GM19025 (cell line): Measurements from ENCODE around the gene TMEM178B.

ENCODE experiments used
- ATAC-seq: cut with Tn5 transposase; IDR thresholded peaks from one replicate; pipeline ENCODE4 v1.9.1; 2021; ENCODE audit warnings: mild to moderate bottlenecking, low read depth, moderate library complexity; ENCODE audit not compliant: unreplicated experiment

Gene TMEM178B

DNA sequence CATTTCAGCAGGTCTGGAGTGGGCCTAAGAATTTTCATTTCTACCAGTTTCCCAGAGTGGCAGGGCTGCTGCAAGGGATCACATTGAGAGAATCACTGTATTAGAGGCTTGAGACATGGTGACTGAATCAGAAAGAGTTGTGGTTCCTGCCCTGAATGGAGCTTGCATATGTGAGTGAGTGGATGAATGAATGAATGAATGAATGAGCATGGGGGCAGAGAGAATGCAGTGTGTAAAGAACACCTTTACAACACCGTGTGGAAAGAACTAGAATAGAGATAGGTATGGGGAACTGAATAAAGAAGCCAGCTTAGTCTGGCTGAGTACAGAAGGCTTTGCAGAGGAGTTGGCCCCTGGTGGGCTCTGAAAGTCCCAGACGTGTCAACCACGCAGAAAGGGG is 334.6 kb downstream of the TMEM178B start:
- no peak for ATAC-seq

DNA sequence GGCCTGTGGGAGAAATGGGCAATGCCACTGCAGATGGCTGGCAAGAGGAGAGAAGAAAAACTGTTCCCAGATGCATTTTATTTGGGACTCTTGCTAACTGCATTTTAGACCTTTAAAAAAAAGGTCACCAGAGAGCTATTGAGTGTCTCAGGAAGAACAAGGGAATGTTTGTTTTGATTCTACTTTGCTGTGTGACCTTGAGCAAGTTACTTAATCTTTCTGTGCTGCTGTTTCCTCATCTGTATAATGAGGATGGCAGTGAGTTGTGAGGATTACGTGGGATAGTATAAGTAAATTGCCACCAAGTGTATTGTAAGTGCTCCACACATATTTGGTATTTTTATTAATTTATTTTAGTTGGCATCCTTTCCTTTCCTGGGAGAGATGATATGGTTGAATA is 335.4 kb downstream of the TMEM178B start:
- ATAC-seq = no peak

DNA sequence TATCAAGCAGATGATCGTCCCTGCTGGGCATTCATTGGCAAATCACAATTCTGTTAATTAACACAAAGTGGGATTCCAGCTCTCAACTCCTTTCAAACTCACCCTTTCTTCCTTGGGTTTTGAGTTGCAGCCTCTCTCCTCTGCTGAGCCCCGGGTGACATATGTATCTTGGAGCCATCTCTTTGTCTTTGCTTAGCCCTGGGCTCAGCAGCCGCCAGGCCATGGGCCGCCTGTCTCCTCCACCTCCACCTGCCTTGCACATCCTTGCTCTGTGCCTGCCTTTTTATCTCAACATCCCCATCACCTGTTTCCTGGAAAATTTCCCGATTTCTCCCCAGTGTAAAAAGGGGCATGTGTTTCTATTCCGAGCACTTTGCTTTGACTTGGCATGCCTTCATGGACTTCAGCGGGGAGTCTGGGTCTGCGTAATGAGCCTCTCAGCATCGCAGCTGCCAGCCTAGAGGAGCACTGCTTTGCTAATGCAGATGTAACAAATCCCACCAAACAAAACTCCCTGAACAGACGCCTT is 336.0 kb downstream of the TMEM178B start:
- no peak for ATAC-seq

DNA sequence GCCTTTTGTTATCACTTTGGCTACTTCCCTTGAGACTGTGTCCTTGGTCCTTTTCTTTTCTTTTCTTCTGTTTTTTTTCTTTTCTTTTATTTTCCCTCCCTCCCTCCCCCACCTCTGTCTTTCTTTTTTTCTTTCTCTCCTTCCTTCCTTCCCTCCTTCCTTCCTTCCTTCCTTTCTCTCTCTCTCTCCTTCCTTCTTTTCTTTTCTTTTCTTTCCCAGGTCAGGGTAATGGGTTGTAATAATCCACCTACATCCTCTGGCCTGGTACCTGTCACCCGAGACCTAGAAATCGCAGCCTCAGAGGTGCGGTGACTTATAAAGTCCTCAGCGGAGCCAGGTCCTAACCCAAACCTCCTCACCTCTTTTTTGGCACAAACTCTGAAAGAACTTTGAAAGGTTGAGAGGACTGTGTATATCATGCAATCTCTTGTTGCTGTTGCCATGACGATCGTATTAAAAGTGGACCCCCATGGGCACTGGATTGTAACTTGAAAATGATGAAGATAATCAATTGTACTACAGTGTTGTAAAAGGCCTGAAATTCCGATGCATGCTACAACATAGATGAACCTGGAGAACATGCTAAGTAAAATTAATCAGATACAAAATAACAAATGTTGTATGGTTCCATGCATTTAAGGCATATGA is 336.6 kb downstream of the TMEM178B start:
- ATAC-seq = no peak

DNA sequence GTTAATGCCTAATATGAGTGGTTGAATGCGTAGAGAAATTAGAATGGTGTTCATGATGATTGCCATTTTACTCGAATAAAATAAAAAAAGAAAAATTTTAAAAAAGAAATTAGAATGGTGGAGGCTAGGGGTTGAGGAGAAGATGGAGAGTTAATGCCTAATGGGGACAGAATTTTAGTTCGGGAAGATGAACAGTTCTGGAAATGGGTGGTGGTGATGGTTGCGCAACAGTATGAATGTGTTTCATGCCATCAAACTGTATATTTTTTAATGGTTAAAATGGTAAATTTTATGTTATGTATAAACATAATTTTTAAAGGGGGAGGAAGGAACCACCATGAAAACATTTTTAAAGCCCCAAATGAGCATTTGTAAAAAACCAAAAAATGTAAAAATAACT is 337.3 kb downstream of the TMEM178B start:
- no peak for ATAC-seq

DNA sequence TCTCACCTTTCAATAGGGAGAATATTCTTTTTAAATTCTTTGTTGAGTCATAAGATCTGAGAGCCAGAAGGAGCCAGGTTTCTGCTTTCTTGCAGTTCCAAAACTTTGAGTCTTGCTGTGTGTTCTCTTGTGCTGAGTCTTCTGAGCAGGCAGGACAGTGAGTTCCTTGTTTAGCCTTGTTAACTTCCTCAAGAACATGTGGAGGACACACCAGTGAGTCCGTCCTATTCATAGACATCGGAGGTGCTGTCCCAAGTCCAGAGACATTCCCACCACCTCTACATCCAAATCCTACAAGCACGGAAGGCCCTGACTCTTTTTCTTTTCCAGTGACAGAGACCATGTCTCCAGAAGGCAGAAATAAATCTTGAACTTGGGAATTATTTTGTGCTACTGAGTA is 342.1 kb downstream of the TMEM178B start:
- ATAC-seq = no peak

DNA sequence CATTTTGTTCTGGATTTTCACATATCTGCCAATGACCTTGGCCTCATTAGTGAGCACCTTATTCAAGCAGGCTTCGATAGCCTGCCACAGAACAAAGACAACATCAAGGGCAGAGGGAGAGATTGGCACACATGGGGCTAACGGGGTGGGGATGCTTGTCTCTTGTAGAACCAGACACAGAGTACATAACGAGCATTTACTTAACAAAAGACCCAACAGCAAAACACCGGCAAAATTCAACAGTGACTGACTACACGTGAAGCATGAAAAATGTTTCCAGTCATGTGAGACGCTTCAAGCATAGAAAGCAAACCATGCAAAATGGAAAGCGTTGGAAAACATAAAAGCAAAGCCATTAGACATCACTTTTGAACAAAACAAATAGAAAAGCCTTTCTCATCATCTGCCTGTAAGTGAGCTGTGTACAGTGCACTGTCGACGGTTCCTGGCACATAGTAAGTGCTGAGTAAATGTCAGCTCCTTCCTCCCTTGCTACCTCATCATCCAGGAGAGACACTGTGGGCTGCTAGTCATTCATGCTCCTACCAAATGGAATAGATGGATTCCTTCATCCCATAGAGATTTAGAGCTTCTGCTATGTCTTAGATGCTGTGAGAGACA is 342.9 kb downstream of the TMEM178B start:
- ATAC-seq = no peak

DNA sequence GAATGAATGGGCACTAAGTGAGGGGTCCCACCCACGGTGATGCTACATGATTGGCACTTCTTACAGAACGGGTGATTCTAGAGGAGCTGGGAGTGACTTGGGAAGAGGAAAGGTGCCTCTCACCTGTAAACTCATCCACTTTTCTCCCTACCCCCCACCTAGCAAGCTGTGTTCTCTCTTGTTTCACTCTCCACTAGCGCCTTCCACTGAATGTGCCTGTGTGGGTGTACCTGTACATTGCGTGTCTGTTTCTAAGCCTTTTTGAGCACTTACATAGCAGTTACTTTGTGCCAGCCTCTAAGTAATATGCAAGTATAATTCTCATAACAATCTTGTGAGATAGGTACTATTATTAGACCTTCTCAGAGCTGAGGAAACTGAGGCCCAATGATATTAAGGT is 343.6 kb downstream of the TMEM178B start:
- no peak for ATAC-seq

DNA sequence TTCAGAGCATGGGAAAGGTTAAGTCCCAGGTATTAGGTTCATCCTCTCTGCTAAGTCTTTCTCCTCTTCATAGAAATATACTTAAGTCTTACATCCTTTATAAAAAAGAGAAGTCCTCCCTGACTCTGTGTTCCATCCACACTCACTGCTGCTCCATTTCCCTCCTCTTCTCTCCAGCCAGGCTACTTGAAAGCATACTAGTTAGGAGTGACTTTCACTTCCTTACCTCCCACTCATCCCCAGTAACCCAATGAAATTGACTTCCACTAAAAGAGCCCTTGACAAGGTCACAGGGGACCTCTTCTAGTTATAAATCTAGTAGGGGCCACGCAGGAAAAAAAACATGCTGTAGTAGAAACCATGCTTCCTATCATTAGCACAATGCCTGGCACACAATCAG is 344.2 kb downstream of the TMEM178B start:
- ATAC-seq = no peak

DNA sequence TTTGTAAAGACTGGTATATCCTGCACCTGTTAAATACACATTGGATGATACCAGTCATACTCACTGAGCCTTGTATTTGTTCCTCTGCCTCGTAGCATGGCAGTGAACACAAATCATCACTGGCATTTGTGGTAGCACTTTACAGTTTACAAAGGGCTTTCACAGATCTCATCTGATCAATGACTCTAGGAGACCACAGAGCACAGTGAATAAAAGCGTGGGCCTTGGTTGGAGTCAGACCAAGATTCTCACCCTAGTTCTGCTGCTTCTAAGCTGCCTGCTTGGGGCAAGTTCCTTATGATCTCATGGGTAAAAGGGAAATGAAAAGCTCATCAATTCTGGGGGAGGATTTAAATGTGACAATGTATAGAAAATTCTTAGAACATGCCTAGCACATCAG is 347.4 kb downstream of the TMEM178B start:
- no peak for ATAC-seq

DNA sequence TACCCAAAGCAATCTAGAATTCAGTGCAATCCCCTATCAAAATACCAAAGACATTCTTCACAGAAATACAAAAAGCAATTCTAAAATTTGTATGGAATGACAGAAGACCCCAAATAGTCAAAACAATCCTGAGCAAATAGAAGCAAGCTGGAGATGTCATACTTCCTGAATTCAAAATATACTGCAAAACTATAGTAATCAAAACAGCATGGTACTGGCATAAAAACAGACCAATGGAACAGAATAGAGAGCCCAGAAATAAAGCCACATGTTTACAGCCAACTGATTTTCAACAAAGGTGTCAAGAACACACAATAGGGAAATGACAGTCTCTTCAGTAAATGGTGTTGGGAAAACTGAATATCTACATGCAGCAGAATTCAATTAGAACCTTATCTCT is 353.3 kb downstream of the TMEM178B start:
- ATAC-seq = no peak

DNA sequence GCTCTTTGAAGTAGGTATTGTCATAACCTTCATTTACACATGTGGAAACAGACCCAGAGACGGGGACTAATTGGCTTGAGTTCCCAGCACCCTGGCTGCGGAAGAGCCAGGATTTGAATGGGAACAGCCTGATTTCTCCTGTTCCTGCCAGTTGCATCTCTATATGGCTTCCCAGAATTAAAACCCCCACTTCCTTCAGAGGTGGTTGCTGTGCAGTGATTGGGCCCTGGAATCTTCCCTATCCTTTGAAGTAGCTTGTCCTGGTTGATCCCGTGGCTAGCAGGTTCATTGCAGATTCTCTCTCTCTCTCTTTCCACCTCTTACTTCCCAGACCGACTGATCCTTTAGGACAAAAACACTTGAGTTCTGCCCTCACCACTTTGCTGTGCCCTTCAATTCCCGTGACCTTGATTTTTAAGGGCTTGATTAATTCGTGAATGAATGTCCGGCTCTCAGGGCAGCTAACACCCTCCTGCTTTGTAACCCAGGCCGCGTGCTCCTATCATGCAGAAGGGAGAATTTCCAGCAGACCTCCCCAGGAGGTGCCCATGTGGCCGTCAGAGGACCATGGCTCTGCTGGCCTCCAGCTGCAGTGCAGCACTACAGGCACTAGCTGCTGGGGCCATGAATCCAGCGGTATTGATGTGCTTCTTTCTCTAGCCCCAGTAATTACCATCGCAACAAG is 356.7 kb downstream of the TMEM178B start:
- no peak for ATAC-seq

DNA sequence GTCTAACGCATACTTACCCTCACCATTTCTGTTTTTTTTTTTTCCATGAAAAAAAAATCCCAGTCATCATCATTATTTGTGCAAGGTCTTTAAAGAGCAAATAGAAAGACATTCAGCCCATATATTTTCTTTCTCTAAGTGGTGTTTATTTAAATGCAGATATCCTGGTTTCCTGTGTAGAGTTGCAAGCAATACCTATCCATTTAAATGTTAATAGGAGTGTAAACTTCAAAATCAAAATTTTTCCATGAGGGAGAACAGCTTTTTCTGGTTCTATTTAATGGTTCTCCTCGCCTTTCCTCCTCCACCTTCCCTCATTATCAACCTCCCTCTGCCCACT is 357.2 kb downstream of the TMEM178B start:
- no peak for ATAC-seq

DNA sequence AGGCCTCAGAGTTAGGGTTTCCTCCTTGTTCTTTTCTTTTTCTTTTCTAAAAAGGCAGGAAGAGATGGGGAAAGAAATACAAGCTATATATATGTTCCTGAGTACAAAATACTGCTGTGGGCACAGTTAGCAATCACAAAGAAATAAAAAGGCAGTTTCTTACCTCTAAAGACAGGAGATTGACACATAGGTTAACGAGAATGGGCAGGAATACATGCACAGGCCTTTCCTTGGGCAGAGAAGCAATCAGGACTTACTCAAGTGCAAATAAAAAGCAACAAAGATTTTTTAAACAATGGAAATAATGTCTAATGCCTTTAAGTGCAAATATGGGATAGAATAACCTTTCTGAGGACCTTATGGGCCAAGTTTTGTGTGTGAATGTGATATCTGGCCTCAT is 357.8 kb downstream of the TMEM178B start:
- no peak for ATAC-seq

DNA sequence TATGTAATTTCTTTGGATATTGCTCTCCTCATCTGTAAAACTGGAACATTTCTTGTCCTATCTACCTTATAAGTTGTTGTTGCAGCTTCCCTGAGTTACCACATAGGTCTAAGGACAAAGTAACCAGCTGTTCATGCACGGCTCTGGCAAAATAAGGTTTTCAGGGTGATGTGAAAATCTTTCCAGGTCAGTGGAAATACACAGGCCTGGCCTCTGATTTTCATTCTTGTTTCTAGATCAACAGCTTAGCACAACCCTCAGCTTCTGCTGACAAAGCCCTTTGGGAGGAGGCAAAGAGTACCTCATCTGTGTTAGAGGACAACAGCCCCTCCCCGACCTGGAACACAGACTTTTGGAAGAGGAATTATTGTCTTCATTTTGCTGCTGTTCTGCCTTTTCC is 359.8 kb downstream of the TMEM178B start:
- no peak for ATAC-seq

DNA sequence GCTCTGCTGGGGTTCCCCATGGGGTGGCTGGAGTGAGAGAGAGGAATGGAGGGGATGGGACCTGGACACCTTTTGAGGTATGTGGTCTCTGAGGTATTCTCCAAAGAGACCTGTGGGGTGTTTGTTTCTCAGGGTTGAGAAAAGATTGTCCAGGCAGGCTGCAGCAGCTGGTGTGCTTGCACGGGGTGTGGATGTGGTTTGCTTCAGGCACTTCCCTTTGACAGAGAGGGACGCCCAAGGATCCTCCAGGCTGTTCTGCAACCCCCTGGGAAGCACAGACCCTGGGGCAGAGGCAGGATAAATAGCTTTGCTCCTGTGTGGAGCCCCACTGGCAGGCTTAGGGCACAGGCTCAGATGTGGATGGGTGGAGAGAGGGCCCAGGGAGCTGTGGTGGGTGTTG is 362.3 kb downstream of the TMEM178B start:
- no peak for ATAC-seq

DNA sequence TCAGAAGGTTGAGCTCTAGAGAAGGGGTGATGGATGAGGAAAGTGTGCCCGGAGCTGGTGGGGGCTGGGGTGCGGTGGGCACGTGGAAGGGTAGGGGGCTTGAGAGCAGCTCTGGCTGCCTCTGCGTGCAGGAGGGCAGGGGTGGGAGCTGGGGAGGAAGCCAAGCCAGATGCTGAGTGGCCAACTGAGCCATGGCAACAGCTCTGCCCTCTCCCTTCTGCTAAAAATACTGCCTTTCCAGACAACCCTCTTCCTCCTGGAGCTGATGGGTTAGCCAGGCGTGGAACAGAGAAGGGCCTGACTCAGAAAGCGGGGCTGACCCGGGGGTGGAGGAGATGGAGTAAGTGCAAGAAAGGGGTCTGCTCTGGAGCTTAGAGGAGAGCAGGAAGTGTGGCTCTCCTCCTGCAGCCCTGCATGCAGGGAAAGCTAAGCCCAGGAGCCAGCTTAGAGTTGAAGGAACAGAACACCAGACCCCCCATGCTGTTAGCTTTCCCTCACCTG is 362.8 kb downstream of the TMEM178B start:
- no peak for ATAC-seq

DNA sequence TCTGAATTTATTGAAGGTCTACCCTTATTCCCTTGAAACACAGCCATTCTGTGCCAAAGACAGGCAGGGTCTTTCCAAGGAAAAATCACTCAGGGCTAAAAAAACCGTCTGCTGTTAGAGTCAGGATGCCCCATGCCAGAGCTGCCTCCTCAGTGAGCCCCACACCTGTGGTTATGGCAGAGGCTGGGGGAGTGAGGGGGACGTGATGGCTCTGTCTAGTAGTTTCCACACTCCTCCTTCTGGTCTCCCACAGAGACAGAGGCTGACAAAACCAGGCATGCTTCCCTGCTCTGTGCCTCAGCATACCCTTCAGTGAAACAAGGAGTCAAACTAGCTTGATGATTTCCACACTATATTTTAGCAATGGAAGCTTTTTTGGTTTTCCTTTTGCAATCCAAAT is 365.3 kb downstream of the TMEM178B start:
- no peak for ATAC-seq

DNA sequence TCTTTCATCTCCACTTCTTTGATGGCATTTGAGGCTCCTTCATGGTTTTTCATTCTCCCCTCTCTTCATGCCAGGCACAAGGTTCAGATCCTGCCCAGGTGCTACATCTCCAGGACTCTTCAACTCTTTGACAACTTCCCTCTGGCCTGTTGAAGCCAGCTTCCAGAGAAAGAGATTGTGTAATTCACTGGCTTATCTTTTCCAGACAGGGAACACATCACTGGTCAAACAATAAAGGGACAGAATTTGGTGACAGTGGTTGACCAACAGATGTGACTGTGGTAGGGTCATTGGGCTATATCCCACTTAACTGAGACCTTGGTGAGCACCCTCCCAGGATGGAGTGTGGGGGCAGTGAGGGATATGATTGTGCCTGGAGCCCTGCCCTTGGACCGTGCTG is 365.9 kb downstream of the TMEM178B start:
- ATAC-seq = no peak

DNA sequence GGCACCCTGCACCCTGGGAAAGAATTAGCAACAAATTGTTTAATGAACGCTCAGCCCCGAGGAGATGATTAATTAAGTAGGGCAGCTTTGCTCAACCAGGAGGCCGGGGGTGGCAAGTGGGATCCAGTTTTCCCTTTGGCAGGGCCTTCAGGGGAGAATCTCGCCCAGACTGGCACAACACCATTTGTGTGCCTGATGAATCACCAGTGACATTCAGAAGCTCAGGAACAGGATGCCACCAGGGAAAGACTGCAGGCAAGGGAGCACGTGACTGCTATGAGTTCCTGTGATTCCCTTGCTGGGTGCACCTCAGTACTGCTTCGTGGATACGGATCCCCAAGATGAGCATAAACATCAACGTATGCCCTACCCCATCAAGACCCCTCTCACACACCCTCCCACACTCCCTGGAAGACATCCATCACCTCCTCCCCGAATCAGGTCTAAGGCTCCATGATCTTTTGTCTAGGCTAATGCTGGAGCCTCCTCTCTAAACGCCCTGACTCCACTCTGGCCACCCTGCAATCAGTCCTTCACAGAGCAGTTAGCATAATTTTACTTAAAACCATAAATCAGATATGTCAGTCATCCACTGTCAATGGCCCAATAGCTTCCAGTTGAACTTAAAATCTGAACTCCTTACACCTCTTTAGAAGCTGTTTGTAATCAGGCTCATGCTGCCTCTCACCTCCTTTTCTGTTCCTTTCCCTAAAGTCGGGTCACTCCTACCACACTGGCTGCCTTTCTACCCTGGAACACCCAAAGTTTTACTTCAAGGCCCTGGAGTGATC is 368.2 kb downstream of the TMEM178B start:
- ATAC-seq = no peak

DNA sequence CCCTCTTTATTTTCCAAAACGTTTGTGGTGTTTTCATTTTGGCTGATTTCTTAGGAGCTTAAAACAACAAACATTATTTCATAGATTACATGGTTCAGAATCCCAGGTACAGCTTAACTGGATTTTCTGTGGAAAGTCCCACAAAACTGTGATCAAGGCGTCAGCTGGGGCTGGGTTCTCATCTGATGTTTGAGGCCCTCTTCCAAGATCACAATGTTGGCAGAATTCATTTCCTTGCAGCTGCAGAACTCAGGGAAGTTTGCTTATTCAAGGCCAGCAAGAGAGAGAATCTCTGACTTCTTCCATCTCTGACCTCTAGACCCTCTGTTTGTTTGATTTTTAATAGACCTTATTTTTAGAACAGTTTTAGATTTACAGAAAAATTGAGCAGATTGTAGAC is 368.9 kb downstream of the TMEM178B start:
- no peak for ATAC-seq
